Astrocyte of the spinal cord (primary cell): ENCODE data around the gene FTO.

Experiments
- DNase-seq: peaks from one replicate; pipeline ENCODE4 v3.0.0; 2011; ENCODE audit warnings: low read depth, low spot score
- H3K4me3 ChIP-seq: 2 replicates; pipeline ENCODE4 v1.5.1; 2011; ENCODE audit warnings: low read depth, mild to moderate bottlenecking, low read length, moderate library complexity
- in situ Hi-C: cut with HindIII; loops from 2 replicates; pipeline ENCODE4 v1.10.0; 2017; ENCODE audit warnings: low sequenced_read_pairs
- TF ChIP-seq, protein P1 (sequence below): IDR thresholded peaks from 2 replicates; pipeline ENCODE4 v1.5.1; 2012; ENCODE audit warnings: low read depth, mild to moderate bottlenecking, low read length, inconsistent platforms

FTO gene

GRCh38 chr16:53732296-53732929, 28.5 kb downstream of the FTO start:
- TF ChIP-seq, protein P1, sequence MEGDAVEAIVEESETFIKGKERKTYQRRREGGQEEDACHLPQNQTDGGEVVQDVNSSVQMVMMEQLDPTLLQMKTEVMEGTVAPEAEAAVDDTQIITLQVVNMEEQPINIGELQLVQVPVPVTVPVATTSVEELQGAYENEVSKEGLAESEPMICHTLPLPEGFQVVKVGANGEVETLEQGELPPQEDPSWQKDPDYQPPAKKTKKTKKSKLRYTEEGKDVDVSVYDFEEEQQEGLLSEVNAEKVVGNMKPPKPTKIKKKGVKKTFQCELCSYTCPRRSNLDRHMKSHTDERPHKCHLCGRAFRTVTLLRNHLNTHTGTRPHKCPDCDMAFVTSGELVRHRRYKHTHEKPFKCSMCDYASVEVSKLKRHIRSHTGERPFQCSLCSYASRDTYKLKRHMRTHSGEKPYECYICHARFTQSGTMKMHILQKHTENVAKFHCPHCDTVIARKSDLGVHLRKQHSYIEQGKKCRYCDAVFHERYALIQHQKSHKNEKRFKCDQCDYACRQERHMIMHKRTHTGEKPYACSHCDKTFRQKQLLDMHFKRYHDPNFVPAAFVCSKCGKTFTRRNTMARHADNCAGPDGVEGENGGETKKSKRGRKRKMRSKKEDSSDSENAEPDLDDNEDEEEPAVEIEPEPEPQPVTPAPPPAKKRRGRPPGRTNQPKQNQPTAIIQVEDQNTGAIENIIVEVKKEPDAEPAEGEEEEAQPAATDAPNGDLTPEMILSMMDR: no peak
- DNase-seq: no peak
- H3K4me3 ChIP-seq: no peak overlapping the region
- in situ Hi-C loops: no loop called here

- in situ Hi-C loops: no loop called here
- TF ChIP-seq, protein P1: no peak
- no peak for DNase-seq
- no peak overlapping the region for H3K4me3 ChIP-seq
These were observed 31.0 kb downstream of the FTO start for GRCh38 chr16:53734908-53735307.

DNA sequence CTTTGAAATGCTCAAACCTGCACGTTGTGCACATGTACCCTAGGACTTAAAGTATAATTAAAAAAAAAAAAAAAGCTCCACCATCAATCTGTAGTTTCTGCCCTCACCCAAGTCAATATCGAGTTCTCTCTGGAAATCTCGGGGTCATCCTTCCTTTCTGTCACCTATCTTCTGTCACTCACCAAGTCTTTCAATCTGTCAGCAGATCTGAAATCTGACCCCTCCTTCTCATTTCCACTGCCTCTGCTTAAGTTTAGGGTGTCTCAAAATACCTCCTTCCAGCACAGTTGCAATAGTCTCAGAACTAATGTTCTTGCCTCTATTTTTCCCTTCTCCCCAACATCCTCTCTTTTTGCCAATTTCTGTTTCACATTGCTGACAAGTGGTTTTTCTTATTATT, 32.3 kb downstream of the FTO start:
- no peak overlapping the region for H3K4me3 ChIP-seq
- DNase-seq: no peak
- TF ChIP-seq, protein P1: no peak
- in situ Hi-C loops: no loop called here

GRCh38 chr16:53737552-53737951, 33.6 kb downstream of the FTO start:
- H3K4me3 ChIP-seq: no peak overlapping the region
- TF ChIP-seq, protein P1: no peak
- in situ Hi-C loops: no loop called here
- DNase-seq: no peak

GRCh38 chr16:53740476-53740875, 36.5 kb downstream of the FTO start:
- TF ChIP-seq, protein P1: no peak
- in situ Hi-C loops: no loop called here
- H3K4me3 ChIP-seq: no peak overlapping the region
- no peak for DNase-seq

DNA sequence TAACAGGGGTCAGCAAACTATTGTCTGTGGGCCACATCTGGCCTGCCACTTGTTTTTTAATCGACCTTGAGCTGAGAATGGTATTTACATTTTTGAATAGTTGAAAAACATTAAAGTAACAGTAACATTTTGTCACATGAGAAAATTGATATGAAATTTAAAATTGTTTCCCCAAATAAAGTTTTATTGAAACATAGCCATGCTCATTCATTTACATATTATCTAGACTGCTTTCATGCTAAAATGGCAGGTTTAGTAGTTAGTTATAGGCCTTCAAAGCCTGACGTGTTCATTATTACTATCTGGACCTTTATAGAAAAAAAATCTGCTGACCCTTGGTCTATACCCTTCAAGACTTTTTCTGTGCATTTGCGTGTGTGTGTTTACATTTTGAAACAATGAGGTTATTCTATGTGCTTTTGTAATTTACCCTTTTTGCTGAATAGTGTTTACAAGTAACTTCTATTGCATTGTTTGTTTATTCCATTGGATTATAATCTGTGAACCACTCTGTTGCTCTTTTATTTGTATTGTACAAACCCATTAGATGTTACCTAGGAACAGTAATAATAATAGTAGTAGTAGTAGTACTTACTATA, 37.1 kb downstream of the FTO start:
- in situ Hi-C loops: no loop called here
- no peak overlapping the region for H3K4me3 ChIP-seq
- no peak for DNase-seq
- TF ChIP-seq, protein P1: no peak
